HepG2 (cell line): ENCODE data around the gene BSN.

ENCODE experiments used
- ATF3 ChIP-seq: sonication (generic); formaldehyde crosslinking; IDR thresholded peaks from 2 replicates; pipeline ENCODE4 v1.4.0; 2020; ENCODE audit warnings: missing genetic modification reagents
- CTCF ChIP-seq: sonication (generic); formaldehyde crosslinking; IDR thresholded peaks from 2 replicates; pipeline ENCODE4 v1.5.0; 2020; ENCODE audit warnings: mild to moderate bottlenecking, missing genetic modification reagents, moderate library complexity
- GTF2F1 ChIP-seq: fragments of 150-350 bp; IDR thresholded peaks from 2 replicates; pipeline ENCODE4 v1.6.1; 2014; ENCODE audit warnings: low read length
- MIER3 ChIP-seq: IDR thresholded peaks from 2 replicates; pipeline ENCODE4 v1.6.1; 2016; ENCODE audit warnings: missing compliant biosample characterization, borderline replicate concordance
- NFE2L1 ChIP-seq: sonication (generic); formaldehyde crosslinking; IDR thresholded peaks from 2 replicates; pipeline ENCODE4 v1.4.0; 2020; ENCODE audit warnings: missing genetic modification reagents, mild to moderate bottlenecking, borderline replicate concordance
- POLR2A ChIP-seq, 2 experiments: IDR thresholded peaks; 2 replicates each; pipeline ENCODE4 v1.6.1; 2011; ENCODE audit warnings: low read depth in 2 of 2, low read length in 2 of 2, mild to moderate bottlenecking in 1 of 2, moderate library complexity in 1 of 2; ENCODE audit not compliant: insufficient read depth in 1 of 2
- SKIL ChIP-seq: sonication (generic); formaldehyde crosslinking; IDR thresholded peaks from 2 replicates; pipeline ENCODE4 v1.8.0; 2022; ENCODE audit warnings: missing genetic modification reagents, mild to moderate bottlenecking, moderate library complexity, borderline replicate concordance
- TAF1 ChIP-seq: sonication (generic); formaldehyde crosslinking; IDR thresholded peaks from 2 replicates; pipeline ENCODE4 v1.4.0; 2020; ENCODE audit warnings: missing genetic modification reagents
- ZNF740 ChIP-seq: sonication (generic); formaldehyde crosslinking; IDR thresholded peaks from 2 replicates; pipeline ENCODE4 v1.4.0; 2020; ENCODE audit warnings: missing genetic modification reagents
- ZSCAN29 ChIP-seq: sonication (generic); formaldehyde crosslinking; conservative IDR thresholded peaks from 2 replicates; pipeline ENCODE4 v1.4.0; 2020; ENCODE audit warnings: mild to moderate bottlenecking, missing genetic modification reagents
- TF ChIP-seq, protein P1 (sequence below): sonication (generic); formaldehyde crosslinking; conservative IDR thresholded peaks from 2 replicates; pipeline ENCODE4 v1.4.0; 2020; ENCODE audit warnings: missing genetic modification reagents

DNA sequence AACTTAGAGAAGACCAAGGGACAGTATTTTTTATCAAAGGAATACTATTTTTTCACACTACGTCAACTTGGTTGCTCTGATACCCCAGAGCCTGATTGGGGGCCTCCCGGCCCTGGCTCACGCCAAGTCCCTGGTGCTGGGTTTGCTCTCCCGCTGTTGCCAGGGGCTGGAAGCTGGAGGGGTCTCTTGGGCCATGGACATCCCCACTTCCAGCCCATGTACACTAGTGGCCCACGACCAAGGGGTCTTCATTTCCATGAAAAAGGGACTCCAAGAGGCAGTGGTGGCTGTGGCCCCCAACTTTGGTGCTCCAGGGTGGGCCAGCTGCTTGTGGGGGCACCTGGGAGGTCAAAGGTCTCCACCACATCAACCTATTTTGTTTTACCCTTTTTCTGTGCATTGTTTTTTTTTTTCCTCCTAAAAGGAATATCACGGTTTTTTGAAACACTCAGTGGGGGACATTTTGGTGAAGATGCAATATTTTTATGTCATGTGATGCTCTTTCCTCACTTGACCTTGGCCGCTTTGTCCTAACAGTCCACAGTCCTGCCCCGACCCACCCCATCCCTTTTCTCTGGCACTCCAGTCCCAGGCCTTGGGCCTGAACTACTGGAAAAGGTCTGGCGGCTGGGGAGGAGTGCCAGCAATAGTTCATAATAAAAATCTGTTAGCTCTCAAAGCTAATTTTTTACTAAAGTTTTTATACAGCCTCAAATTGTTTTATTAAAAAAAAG, 20.3 kb upstream of the BSN start:
- TF ChIP-seq CTCF (CRISPR knock-in tag) (no peak), GTF2F1 (no peak), TAF1 (CRISPR knock-in tag) (no peak), ZSCAN29 (no peak), SKIL (CRISPR knock-in tag) (no peak), ZNF740 (CRISPR knock-in tag) (no peak), ATF3 (CRISPR knock-in tag) (no peak), POLR2A (IDR thresholded peaks at IDR 0.05; ENCODE audit: insufficient read depth in 1 of 2, low read depth in 2 of 2, low read length in 2 of 2) (no peak), MIER3 (CRISPR knock-in tag) (no peak), NFE2L1 (CRISPR knock-in tag) (no peak)
- TF ChIP-seq, protein P1, sequence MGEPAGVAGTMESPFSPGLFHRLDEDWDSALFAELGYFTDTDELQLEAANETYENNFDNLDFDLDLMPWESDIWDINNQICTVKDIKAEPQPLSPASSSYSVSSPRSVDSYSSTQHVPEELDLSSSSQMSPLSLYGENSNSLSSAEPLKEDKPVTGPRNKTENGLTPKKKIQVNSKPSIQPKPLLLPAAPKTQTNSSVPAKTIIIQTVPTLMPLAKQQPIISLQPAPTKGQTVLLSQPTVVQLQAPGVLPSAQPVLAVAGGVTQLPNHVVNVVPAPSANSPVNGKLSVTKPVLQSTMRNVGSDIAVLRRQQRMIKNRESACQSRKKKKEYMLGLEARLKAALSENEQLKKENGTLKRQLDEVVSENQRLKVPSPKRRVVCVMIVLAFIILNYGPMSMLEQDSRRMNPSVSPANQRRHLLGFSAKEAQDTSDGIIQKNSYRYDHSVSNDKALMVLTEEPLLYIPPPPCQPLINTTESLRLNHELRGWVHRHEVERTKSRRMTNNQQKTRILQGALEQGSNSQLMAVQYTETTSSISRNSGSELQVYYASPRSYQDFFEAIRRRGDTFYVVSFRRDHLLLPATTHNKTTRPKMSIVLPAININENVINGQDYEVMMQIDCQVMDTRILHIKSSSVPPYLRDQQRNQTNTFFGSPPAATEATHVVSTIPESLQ: no peak
